Measurements from ENCODE around the gene TDRD5.

Gene TDRD5

DNA sequence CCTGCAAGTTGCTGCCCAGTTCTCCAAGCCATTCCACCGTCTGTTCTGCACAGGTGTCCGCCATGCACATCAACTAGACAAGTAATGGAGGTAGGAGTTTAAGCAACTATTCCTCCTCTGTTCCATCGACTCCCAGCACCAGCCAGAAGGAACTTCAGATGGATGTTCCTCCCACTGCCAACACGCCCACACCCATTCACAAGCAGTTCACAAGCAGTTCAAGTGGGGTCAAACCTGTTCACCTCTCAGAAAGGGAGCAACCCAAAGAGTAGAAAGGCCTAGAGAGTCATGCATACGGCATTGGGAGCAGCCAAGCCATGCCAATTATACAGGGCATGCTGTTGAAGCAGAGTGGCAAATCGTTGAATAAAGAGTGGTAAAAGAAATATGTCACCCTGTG lies 4.3 kb upstream of the TDRD5 start:
- TF ChIP-seq CTCF (conservative IDR thresholded peaks at IDR 0.05; ENCODE audit: low read length), result no peak
- DNase-seq (ENCODE audit: low read depth), result no peak
- H3K4me3 ChIP-seq (ENCODE audit: low read length), result no peak overlapping the region

DNA sequence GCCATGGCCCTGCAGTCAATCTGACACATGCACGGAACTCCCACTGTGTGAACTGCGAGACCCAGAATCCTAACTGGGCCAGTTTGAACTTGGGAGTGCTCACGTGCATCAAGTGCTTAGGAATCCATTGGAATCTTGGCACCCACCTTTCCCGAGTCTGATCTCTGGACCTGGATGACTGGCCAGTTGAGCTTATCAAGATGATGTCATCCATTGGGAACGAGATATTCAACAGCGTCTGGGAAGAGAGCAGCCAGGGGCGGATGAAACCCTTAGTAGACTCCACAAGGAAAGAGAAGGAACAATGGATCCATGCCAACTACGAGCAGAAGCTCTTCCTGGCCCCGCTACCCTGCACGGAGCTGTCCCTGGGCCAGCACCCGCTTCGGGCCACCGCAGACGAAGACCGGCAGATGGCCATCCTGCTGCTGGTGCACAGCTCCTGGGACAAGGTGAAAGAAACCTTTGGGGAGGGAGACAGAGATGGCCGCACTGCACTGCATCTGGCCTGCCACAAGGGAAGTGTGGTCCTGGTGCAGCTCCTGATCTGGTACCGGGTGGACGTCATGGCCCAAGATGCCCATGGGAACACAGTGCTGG lies 3.1 kb upstream of the TDRD5 start:
- no peak for DNase-seq (ENCODE audit: low read depth)
- TF ChIP-seq CTCF (conservative IDR thresholded peaks at IDR 0.05; ENCODE audit: low read length), result no peak
- no peak overlapping the region for H3K4me3 ChIP-seq (ENCODE audit: low read length)

GRCh38 chr1:179589509-179589908 lies 2.1 kb upstream of the TDRD5 start:
- no peak for DNase-seq (ENCODE audit: low read depth)

GRCh38 chr1:179590671-179591070 lies 961 bp upstream of the TDRD5 start:
- DNase-seq (ENCODE audit: low read depth), result no peak
- H3K4me3 ChIP-seq (ENCODE audit: low read length), result no peak overlapping the region
- no peak for TF ChIP-seq CTCF (conservative IDR thresholded peaks at IDR 0.05; ENCODE audit: low read length)

More at GRCh38 chr1:179589509-179589908, 2.1 kb upstream of the TDRD5 start:
- no peak overlapping the region for H3K4me3 ChIP-seq (ENCODE audit: low read length)
- no peak for TF ChIP-seq CTCF (conservative IDR thresholded peaks at IDR 0.05; ENCODE audit: low read length)

GRCh38 chr1:179591253-179591591 lies 410 bp upstream of the TDRD5 start:
- no peak overlapping the region for H3K4me3 ChIP-seq (ENCODE audit: low read length)
- DNase-seq (ENCODE audit: low read depth), result no peak
- TF ChIP-seq CTCF (conservative IDR thresholded peaks at IDR 0.05; ENCODE audit: low read length), result no peak

DNA sequence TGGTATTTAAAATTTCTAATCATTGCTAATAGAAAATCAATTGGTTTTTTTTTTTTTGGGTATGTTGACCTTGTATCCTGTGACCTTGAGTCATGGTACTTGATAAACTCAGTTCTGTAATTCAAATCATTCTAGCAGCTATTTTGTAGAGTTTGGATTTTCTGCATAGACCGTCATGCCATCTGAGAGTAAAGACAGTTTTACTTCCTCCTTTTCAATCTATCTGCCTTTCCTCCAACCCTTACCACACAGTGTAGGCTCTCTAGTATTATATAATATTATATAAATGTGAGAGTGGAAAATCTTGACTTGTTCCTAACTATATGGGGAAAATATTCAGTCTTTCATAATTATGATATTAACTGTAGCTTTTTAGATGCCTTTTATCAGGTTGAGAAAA lies 7.0 kb downstream of the TDRD5 start:
- no peak for DNase-seq (ENCODE audit: low read depth)
- no peak overlapping the region for H3K4me3 ChIP-seq (ENCODE audit: low read length)
- TF ChIP-seq CTCF (conservative IDR thresholded peaks at IDR 0.05; ENCODE audit: low read length), result no peak

- DNase-seq (ENCODE audit: low read depth), result peak; percentile 15
- peak; percentile 48 for TF ChIP-seq CTCF (conservative IDR thresholded peaks at IDR 0.05; ENCODE audit: low read length)
Measured at GRCh38 chr1:179599623-179600249, 8.1 kb downstream of the TDRD5 start.

More at GRCh38 chr1:179599623-179600249, 8.1 kb downstream of the TDRD5 start:
- no peak overlapping the region for H3K4me3 ChIP-seq (ENCODE audit: low read length)
